ENCODE results near the gene LIMA1. TPM values are rescaled to one million over a fixed set of nuclear protein-coding genes. Genes with fewer than 3 reads are reported as not detected.
"Not testable (repeated sequence)": the region's sequence is repeated elsewhere in the genome, so short reads cannot be mapped to it uniquely, and the experiment has no call there.

Gene LIMA1
- total RNA-seq, 1 donor: 377 TPM

GRCh38 chr12:50302686-50303085, 19.4 kb upstream of the LIMA1 start:
- TF ChIP-seq, protein P1, sequence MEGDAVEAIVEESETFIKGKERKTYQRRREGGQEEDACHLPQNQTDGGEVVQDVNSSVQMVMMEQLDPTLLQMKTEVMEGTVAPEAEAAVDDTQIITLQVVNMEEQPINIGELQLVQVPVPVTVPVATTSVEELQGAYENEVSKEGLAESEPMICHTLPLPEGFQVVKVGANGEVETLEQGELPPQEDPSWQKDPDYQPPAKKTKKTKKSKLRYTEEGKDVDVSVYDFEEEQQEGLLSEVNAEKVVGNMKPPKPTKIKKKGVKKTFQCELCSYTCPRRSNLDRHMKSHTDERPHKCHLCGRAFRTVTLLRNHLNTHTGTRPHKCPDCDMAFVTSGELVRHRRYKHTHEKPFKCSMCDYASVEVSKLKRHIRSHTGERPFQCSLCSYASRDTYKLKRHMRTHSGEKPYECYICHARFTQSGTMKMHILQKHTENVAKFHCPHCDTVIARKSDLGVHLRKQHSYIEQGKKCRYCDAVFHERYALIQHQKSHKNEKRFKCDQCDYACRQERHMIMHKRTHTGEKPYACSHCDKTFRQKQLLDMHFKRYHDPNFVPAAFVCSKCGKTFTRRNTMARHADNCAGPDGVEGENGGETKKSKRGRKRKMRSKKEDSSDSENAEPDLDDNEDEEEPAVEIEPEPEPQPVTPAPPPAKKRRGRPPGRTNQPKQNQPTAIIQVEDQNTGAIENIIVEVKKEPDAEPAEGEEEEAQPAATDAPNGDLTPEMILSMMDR (IDR thresholded peaks at IDR 0.05; ENCODE audit: insufficient read depth, low read depth, low read length): no peak
- peak; percentile 38 for DNase-seq (ENCODE audit: low read depth)
- H3K4me3 ChIP-seq (ENCODE audit: low read depth, low read length): no peak overlapping the region

GRCh38 chr12:50297996-50298395, 14.7 kb upstream of the LIMA1 start:
- TF ChIP-seq, protein P1 (IDR thresholded peaks at IDR 0.05; ENCODE audit: insufficient read depth, low read depth, low read length): no peak
- DNase-seq (ENCODE audit: low read depth): no peak

DNA sequence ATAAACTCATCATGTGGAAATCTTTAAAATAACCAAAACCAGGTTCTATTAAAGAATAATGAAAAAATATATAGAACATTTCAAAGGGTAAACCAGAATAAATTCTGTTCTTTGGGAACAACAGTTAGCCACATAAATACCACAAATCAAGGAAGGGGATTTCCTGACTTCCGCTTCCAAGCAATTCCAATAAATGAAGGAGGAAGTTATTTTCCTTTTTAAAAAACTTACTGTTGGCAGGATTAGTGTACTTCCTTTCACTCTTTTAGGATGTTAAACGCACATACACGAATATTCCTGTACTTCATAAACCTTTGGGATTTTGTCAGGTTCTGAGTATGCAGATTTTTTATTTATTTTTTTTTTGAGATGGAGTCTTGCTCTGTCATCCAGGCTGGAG, 13.7 kb upstream of the LIMA1 start:
- no peak for DNase-seq (ENCODE audit: low read depth)
- no peak overlapping the region for H3K4me3 ChIP-seq (ENCODE audit: low read depth, low read length)
- TF ChIP-seq, protein P1 (IDR thresholded peaks at IDR 0.05; ENCODE audit: insufficient read depth, low read depth, low read length): no peak

More at GRCh38 chr12:50297996-50298395, 14.7 kb upstream of the LIMA1 start:
- H3K4me3 ChIP-seq (ENCODE audit: low read depth, low read length): no peak overlapping the region

DNA sequence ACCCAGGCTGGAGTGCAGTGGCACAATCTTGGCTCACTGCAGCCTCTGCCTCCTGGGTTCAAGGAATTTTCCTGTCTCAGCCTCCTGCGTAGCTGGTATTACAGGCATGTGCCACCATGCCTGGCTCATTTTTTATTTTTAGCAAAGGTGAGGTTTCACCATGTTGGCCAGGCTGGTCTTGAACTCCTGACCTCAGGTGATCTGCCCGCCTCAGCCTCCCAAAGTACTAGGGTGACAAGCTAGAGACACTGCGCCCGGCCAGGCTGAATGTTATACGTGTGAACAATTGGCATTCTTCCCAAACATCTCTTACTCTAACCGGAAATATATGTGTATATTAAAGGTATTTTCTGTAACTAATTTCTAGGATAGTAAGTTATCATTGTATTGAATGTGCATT, 13.2 kb upstream of the LIMA1 start:
- TF ChIP-seq, protein P1 (IDR thresholded peaks at IDR 0.05; ENCODE audit: insufficient read depth, low read depth, low read length): no peak
- DNase-seq (ENCODE audit: low read depth): no peak
- no peak overlapping the region for H3K4me3 ChIP-seq (ENCODE audit: low read depth, low read length)

DNA sequence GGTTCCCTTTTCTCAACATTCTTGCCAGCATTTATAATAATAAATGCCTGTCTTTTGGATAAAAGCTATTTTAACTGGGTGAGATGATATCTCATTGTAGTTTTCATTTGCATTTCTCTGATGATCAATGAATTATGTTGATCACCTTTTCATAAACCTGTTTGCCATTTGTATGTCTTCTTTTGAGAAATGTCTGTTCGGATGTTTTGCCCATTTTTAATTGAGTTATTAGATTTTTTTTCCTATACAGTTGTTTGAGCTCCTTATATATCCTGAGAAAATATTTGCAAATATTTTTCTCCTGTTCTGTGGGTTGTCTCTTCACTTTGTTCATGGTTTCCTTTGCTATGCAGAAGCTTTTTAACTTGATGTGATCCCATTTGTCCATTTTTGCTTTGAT, 8.1 kb upstream of the LIMA1 start:
- TF ChIP-seq, protein P1 (IDR thresholded peaks at IDR 0.05; ENCODE audit: insufficient read depth, low read depth, low read length): no peak
- H3K4me3 ChIP-seq (ENCODE audit: low read depth, low read length): no peak overlapping the region
- DNase-seq (ENCODE audit: low read depth): no peak

- DNase-seq (ENCODE audit: low read depth); H3K4me3 ChIP-seq (ENCODE audit: low read depth, low read length): not testable (repeated sequence)
Observed at GRCh38 chr12:50290692-50291091, 7.4 kb upstream of the LIMA1 start.

DNA sequence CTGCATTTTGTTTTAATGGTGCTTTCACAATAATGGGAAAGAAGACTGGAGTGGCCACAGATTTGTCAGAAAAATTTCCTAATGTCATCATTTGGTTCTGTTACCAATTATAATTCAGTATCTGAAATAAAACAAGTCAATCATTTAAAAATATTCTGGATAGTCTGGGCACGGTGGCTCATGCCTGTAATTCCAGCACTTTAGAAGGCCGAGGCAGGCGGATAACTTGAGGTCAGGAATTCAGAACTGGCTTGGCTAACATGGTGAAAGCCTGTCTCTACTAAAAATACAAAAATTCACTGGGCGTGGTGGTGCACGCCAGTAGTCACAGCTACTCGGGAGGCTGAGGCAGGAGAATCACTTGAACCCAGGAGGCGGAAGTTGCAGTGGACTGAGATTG, 4.0 kb upstream of the LIMA1 start:
- TF ChIP-seq, protein P1 (IDR thresholded peaks at IDR 0.05; ENCODE audit: insufficient read depth, low read depth, low read length): no peak
- DNase-seq (ENCODE audit: low read depth): no peak
- H3K4me3 ChIP-seq (ENCODE audit: low read depth, low read length): no peak overlapping the region

All from fibroblast of villous mesenchyme (primary cell).